ENCODE measurements around the gene NDST1. TPM values are rescaled to one million over a fixed set of nuclear protein-coding genes. Genes with fewer than 3 reads are reported as not detected.

The NDST1 gene
- total RNA-seq, 1 experiment from 2014 or later: 68.9 TPM

DNA sequence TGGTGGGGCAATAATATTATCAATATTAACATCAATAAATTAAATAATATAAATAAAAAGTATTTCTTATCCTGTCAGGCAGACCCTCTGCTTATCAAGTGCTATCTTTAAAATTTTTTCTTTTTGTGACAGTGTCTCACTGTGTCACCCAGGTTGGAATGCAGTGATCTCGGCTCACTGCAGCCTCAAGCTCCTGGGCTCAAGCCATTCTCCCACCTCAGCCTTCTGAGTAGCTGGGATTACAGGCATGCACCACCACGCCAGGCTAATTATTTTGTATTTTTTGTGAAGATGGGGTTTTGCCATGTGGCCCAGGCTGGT, 53.2 kb downstream of the NDST1 start:
- no TSS peak for BruUV-seq (replicated peaks)
- Mint-ChIP-seq H3K4me3 (ENCODE audit: unreplicated experiment) (no peak overlapping the region), H3K4me1 (ENCODE audit: insufficient read depth, unreplicated experiment) (peaks cover 14% of the 10 kb centered on the region), H3K9me3 (ENCODE audit: unreplicated experiment) (no peaks in the 10 kb centered on the region), H3K27ac (ENCODE audit: low read depth, unreplicated experiment) (no peak overlapping the region), H3K27me3 (ENCODE audit: insufficient read depth, unreplicated experiment) (no peaks in the 10 kb centered on the region), H3K36me3 (ENCODE audit: insufficient read depth, unreplicated experiment) (peaks cover 1% of the 10 kb centered on the region)
- no peak for DNase-seq (ENCODE audit: unreplicated experiment)
- TF ChIP-seq, protein P1, sequence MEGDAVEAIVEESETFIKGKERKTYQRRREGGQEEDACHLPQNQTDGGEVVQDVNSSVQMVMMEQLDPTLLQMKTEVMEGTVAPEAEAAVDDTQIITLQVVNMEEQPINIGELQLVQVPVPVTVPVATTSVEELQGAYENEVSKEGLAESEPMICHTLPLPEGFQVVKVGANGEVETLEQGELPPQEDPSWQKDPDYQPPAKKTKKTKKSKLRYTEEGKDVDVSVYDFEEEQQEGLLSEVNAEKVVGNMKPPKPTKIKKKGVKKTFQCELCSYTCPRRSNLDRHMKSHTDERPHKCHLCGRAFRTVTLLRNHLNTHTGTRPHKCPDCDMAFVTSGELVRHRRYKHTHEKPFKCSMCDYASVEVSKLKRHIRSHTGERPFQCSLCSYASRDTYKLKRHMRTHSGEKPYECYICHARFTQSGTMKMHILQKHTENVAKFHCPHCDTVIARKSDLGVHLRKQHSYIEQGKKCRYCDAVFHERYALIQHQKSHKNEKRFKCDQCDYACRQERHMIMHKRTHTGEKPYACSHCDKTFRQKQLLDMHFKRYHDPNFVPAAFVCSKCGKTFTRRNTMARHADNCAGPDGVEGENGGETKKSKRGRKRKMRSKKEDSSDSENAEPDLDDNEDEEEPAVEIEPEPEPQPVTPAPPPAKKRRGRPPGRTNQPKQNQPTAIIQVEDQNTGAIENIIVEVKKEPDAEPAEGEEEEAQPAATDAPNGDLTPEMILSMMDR (IDR thresholded peaks at IDR 0.05; ENCODE audit: unreplicated experiment): no peak
- intact Hi-C loops (cut with micrococcal nuclease): loop anchor here (1.0 kb wide), 7 partner anchors 95 to 286 kb away; no protein-coding TSS in a partner anchor
- CTCF ChIA-PET: interaction anchor here (0.6 to 18.5 kb wide), 57 partner anchors 9 to 850 kb away, joined by 3 to 429 read pairs (median 5); partner anchors contain the start of genes IRGM, MYOZ3, RBM22 and RPS14
- POLR2A ChIA-PET: interaction anchor here (0.9 to 4.9 kb wide), 9 partner anchors 20 to 285 kb away, joined by 3 to 23 read pairs (median 8); partner anchors contain the start of genes IRGM, RBM22, RPS14 and SMIM3

DNA sequence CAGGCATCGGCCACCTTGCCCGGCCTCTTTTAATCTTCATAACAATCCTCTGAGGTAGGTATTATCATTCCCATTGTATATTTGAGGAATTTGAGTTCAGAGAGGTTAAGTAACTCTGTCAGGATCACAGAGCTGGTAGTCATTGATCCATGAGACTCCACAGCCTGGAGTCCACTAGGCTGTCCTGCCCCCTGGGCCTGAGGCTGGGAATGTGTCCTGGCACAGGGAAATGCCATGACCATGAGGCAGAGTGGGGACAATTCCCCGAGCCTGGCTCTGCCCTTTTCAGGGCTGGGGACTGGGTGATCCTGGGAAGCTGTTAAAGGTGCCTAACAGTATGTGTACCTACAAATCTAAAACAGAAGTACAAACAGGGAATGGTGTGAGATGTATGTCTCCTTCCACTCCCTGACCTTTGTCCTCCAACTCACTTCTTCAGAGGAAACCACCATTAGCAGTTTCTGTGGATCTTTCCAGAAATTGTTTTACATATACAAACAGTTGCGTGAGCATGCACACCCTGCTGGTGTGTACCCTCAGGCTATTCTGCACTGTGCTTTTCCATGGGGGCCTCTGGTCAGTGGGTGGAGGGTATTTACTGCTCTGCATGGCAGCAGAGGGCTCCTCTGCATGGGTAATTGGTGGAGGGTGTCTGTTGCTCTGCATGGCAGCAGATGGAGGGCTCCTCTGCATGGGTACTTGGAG, 53.8 kb downstream of the NDST1 start:
- Mint-ChIP-seq H3K4me3 (ENCODE audit: unreplicated experiment) (no peak overlapping the region), H3K4me1 (ENCODE audit: insufficient read depth, unreplicated experiment) (peaks cover 17% of the 10 kb centered on the region), H3K9me3 (ENCODE audit: unreplicated experiment) (no peaks in the 10 kb centered on the region), H3K27me3 (ENCODE audit: insufficient read depth, unreplicated experiment) (no peaks in the 10 kb centered on the region), H3K27ac (ENCODE audit: low read depth, unreplicated experiment) (no peak overlapping the region), H3K36me3 (ENCODE audit: insufficient read depth, unreplicated experiment) (no peaks in the 10 kb centered on the region)
- CTCF ChIA-PET: interaction anchor here (0.6 to 18.5 kb wide), 52 partner anchors 9 to 849 kb away, joined by 3 to 429 read pairs (median 5); partner anchors contain the start of genes IRGM, MYOZ3, RBM22 and RPS14
- TF ChIP-seq, protein P1 (IDR thresholded peaks at IDR 0.05; ENCODE audit: unreplicated experiment): no peak
- POLR2A ChIA-PET: interaction anchor here (0.6 to 4.9 kb wide), 8 partner anchors 78 to 139 kb away, joined by 3 to 23 read pairs (median 4); partner anchors contain the start of genes MYOZ3, RBM22, RPS14 and SYNPO
- no TSS peak for BruUV-seq (replicated peaks)
- intact Hi-C loops (cut with micrococcal nuclease): loop anchor here (1.0 kb wide), 7 partner anchors 95 to 286 kb away; no protein-coding TSS in a partner anchor
- DNase-seq (ENCODE audit: unreplicated experiment): no peak

DNA sequence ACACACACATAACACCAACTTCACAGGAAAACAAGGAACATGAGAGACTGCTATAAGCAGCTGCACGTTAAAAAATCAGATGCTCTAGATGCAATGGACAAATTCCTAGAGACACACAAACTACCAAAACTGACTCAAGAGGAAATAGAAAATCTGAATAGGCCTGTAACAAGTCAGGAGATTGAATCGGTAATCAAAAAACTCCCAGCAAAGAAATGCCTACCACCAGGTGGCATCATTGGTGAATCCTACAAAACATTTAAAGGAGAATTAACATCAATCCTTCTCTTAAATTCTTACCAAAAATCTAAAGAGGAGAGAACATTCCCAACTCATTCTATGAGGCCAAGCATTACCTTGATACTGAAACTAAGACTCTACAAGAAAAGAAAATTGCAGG, 54.9 kb downstream of the NDST1 start:
- POLR2A ChIA-PET: interaction anchor here (1.6 to 4.9 kb wide), 3 partner anchors 77 to 138 kb away, joined by 4 to 23 read pairs (median 20); partner anchors contain the start of genes RBM22 and SYNPO
- peak; percentile 80 for DNase-seq (ENCODE audit: unreplicated experiment)
- no peak overlapping the region for H3K27ac Mint-ChIP-seq (ENCODE audit: low read depth, unreplicated experiment)

More for the DNA sequence above, 54.9 kb downstream of the NDST1 start:
- H3K27me3 Mint-ChIP-seq (ENCODE audit: insufficient read depth, unreplicated experiment): no peaks in the 10 kb centered on the region
- no TSS peak for BruUV-seq (replicated peaks)
- no peaks in the 10 kb centered on the region for H3K36me3 Mint-ChIP-seq (ENCODE audit: insufficient read depth, unreplicated experiment)
- peaks cover 25% of the 10 kb centered on the region for H3K4me1 Mint-ChIP-seq (ENCODE audit: insufficient read depth, unreplicated experiment)
- TF ChIP-seq, protein P1 (IDR thresholded peaks at IDR 0.05; ENCODE audit: unreplicated experiment): peak; percentile 78
- CTCF ChIA-PET: interaction anchor here (0.6 to 18.5 kb wide), 25 partner anchors 17 to 1021 kb away, joined by 3 to 429 read pairs (median 6); partner anchors contain the start of genes IRGM, MYOZ3, RBM22 and SMIM3
- intact Hi-C loops (cut with micrococcal nuclease): no loop called here
- no peaks in the 10 kb centered on the region for H3K9me3 Mint-ChIP-seq (ENCODE audit: unreplicated experiment)
- H3K4me3 Mint-ChIP-seq (ENCODE audit: unreplicated experiment): no peak overlapping the region
